Inflammatory macrophage treated with lipopolysaccharide for 4 hours (primary cell): Measurements from ENCODE around the gene TCEAL8.
"Not testable (repeated sequence)": the region's sequence is repeated elsewhere in the genome, so short reads cannot be mapped to it uniquely, and the experiment has no call there.

Experiments used
- DNase-seq: peaks from one replicate; pipeline ENCODE4 v3.0.0-alpha.2; 2020

Gene TCEAL8, protein sequence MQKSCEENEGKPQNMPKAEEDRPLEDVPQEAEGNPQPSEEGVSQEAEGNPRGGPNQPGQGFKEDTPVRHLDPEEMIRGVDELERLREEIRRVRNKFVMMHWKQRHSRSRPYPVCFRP

DNA sequence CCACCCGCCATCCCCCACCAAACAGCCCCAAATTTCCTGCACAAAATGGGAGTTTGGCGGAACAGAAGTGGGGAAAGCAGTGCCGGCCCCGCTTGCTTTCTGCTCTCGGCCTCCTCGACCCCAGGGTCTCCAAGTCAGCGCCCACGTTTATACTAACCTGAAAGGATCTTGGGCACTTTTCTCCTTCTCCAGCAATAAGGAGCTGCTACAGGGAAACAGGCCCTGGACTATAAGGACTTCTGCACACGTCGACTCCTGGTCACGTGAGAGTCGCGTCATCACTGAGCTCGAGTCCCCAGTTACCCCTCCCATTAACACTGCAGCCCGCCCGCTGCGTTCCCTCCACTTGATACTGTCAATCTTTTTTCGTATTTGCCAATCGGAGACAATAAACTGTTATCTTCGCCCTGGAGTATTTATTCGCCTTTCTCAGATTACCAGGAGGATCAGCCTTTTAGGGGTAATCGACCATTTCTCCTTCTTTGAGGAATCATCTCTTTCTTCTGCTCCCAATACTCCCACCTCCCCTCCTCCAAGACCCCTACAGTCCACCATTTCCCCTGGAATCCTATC lies at the start of gene TCEAL8:
TSS of gene TCEAL8 (minus strand) at position 235 of the 573 bp plus-strand sequence. CDS start 1,176 bp downstream, outside the sequence.
- peak; percentile 76 for DNase-seq

DNA sequence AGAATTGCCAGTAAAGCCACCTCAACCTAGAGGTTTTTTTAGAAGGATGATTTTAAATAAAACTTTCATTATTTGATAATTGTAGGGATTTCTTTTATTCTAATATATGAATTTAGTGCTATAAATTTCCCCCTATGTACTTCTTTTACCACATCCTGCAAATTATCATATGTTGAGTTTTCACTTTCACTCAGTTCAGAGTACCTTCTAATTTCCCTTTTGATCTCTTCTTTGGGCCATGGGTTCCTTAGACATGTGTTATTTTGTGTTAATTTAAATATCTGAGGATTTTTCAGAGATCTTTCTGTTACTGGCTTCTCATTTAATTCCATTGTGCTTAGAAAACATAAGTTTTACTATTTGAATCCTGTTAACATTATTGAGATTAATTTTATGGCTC lies 49.8 kb upstream of the TCEAL8 start:
- no peak for DNase-seq

DNA sequence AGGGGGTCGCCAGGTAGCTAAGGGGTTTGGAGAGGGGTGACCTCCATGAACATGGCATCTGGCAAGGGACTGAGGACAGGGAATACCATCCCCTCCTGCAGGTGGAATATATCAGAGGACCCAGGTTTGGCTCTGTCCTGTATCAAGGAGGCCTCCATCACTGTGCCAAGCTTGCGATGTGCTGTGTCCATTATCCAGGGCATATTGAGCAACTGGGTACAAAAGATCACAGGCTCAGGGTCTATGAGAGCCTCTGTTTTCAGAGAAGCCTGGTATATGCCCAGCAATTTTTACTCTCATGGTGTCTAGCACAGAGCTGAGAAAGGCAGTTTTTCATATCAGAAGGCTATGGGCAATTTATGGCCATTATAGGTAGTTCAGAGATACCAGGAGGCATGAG lies 38.2 kb upstream of the TCEAL8 start:
- no peak for DNase-seq

DNA sequence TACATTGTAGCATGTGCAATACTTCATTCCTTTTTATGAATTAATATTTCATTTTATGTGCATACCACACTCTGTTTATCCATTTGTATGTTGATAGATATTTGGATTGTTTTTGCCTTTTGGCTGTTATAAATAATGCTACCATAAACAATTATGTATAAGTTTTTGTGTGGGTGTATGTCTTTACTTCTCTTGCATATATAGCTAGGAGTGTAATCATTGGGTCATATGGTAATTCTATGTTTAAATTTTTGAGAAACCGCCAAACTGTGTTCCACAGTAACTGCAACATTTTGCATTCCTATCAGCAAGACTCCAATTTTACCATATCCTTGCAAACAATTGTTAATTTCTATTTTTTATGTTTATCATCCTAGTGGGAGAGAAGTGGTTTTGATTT lies 24.7 kb upstream of the TCEAL8 start:
- DNase-seq: no peak

DNA sequence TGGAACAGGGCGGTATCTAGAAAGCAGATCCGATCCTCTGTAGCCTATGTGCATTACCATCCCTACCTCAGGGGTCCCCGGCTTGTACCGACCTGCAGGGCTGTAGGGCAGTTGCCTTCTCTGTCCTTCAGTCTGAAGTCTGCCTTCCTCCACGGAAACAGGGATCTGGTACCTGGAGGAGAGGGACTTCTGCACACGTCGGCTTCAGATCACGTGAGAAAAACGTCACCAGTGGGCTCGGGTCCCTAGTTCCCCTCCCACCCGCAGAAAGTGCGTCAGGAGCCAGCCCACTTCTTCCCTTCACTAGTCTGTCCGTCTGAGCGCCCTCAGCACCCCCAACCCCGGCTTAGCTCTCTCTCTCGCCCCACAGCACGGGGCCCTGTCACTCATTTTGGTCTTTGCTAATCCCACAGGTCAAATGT lies 21.6 kb upstream of the TCEAL8 start, which contains the start of gene TCEAL5:
TSS of gene TCEAL5 (minus strand) at position 170 of the 422 bp plus-strand sequence. CDS start 2,187 bp downstream, outside the sequence.
- no peak for DNase-seq

DNA sequence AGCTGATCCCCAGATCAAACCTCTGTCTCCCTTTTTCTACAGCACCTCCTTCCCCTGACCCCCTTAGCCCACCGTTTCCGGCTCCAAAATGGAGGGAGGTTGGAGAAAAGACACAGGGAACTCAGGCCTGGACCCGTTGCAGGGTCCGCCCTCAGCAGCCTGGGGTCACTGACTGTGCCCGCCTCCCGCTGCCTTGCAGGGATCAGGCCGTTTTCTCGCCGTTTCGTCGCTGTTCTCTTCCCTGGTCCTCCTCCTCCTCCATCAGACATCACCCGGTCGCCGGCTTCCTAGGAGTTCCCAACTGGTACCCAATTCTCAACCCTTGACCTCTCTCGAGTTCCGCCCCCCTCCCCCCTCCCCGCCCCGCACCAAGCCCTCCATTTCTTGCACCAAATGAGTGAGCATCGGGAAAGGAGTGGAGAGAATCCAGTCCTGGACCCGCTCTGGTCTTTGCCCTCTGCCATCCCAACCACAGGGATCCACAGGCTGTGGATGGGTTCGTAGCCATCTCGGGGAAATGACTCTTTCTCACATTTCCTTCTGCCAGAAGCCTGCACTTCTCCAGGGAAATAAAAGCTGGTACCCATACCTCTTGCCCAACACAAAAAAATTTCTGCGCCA lies 21.1 kb upstream of the TCEAL8 start:
- no peak for DNase-seq

DNA sequence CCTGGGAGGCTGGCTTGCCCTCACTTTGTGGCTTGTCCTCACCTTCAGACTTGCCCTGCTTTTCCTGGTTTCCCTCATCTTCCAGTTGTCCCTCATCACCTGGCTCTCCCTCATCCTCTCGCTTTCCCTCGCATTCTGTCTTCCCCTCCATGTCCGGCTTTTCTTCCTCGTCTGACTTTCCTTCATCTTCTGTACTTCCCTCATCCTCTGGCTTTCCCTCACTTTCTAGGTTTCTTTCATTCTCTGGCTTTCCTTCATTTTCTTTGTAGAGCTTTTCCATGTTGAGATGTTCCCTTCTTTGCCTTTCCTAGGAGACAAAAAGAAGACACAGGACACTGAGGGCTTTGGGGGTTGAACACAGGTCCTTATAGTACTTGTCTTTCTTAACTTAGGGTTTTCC lies 19.3 kb upstream of the TCEAL8 start:
- DNase-seq: no peak

DNA sequence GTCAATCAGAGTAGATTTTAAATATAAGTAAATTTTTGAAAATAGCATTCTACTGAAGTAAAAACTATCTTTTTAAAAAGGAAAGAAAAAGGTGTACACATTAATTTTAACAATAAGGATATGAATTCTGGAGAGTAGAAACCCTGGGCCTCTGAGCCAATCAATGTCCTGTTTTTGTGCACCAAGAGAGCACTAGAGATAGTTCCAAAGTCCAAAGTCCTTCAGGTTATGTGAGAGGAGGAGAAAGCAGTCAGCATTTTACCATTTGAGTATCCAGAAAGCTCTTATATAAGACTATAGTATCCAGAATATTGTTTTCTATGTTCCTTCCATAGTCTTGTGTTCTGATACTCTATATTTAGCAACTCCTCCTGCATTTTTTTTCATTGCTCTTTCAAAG lies 3.3 kb upstream of the TCEAL8 start:
- DNase-seq: no peak

DNA sequence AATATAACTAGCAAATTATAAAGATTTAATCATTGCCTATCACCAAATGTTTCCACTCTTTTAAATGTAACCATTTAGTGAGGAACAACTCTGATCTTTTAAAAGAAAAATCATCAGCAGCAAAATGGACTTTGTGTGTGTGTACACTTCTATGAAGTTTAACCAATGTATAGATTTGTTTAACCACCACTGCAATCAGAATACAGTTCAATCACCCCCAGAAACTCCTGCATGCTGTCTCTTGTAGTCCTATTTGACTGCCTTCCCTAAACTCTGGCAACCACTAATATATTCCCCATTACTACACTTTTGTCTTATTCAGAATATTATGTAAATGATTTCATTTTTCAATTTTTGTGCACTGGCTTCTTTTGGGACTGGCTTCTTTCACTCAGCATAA lies 1.7 kb upstream of the TCEAL8 start:
- DNase-seq: no peak

DNA sequence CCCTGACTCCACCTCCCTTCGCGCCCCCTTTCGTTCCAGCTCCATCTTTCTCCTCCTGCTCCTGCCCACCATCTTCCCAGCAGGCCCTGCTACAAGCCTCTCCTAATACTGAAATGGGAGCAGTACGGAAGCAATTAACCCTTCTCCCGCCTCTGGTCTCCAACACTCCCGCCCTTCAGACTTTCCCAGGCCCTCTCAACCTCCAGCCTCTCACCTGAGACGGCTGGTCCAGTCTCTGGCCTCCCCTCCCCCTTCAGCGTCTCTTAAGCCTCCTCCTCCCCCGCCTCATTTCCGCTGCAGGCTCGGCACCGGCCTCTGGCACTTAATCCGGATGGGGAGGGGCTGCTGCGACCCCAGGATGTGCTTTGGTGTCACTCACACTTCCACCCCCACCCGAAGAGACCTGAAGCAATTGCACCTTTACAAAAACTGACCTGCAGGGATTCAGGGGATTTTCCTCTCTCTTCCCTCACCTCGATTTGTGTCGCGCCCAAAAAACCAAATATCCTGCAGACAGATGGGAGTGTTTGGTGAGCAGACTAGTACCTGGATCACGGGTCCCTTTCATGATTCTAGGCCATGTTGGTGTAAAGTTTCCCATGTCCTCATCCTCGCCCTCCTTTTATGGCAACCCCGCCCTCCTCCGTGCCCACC lies 657 bp downstream of the TCEAL8 start:
- DNase-seq: peak; percentile 7

DNA sequence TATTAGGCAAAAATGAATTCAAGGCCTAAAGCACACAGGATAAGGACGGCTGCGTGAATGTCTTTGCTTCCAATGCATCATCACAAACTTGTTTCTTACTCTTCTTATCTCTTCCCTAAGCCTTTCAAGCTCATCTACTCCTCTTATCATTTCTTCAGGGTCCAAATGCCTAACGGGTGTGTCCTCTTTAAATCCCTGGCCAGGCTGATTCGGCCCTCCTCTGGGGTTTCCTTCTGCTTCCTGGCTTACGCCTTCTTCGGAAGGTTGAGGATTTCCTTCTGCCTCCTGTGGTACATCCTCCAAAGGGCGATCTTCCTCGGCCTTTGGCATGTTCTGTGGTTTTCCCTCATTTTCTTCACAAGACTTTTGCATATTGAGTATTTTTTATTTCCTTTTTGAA lies 1.3 kb downstream of the TCEAL8 start:
- peak; percentile 8 for DNase-seq

DNA sequence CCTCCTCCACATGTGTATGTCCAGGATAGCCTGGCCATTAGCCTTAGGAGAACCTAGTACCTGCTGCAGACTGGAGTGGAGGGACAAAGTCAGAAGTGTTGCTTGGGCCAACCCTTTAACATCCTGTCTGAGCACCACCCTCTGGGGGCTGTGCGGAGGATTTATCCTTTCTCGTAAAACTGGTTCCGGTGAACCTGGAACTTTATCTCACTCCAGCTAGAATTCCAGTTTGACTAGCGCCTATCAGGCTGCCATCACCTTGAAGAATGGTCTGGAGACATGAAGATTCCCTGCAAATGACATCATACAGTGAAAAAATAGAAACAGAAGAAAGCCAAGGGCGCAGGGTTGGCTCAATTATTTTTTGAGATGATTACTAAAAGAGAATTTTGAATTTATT lies 4.0 kb downstream of the TCEAL8 start:
- no peak for DNase-seq

DNA sequence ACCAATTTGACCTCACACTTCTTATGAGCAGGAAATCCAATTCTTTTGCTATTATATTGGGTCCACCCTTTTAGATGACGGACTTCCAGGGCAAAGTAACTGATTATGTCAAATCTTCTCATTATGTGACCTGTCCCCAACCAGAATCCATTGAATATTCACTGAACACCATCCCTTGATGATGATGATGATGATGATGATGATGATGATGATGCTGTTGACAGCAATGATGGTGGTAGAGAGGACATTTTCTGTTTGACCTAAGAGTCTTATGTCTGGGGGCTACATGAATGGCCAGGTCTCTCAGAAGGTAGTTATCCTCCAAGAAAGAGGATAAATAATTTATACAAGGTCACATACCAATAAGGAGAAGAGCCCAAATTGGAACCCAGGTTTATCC lies 5.2 kb downstream of the TCEAL8 start:
- DNase-seq: no peak

DNA sequence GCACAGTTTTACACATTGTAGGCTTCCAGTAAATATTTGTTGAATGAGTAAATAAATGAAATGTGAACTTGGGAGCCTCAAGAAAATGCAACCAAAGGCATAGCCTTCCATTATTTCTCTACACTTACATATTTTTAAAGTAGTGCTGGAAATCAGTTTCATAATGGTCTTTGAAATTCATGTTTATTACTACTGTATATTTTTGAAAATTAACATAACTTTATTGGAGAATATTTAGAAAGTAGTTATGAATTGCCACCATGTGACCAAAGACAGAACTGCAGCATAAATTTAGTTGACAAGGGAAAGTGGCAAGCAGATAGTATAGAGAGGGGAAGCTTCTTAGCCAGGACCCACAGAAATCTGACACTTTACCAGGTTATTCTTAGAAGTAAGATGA lies 6.4 kb downstream of the TCEAL8 start:
- peak; percentile 32 for DNase-seq

DNA sequence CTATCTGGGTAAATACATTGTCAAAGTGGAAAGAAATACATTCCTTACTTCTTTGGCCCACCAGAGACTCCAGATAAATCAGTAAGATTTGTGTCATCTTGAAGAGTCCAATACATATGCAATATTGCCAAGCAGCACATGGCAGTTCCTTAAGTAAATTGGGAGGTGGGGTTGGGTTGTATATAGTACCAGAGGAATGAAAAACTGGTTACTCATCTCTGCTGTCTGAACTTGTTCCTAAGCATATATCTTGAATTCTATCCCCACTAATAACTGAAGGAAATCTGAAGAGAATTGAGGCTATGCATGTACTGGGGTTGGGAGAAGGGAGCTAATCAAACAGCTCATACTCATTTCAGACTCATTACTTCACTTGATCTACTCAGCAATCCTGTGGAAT lies 14.8 kb downstream of the TCEAL8 start:
- no peak for DNase-seq

DNA sequence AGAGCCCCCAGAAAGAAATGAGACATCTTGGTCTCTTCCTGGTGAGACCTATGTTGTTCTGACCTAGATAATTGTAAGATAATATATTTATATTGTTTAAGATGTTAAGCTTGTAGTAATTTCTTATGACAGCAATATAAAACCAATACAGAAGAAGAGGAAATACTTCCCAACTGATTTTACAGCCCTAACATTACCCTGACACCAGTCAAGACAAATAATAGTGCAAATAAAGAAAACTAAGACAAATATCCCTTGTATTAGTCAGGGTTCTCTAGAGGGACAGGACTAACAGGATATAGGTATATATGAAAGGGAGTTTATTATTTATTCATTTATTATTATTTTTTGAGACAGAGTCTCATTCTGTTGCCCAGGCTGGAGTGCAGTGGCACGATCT lies 18.7 kb downstream of the TCEAL8 start:
- DNase-seq: no peak

DNA sequence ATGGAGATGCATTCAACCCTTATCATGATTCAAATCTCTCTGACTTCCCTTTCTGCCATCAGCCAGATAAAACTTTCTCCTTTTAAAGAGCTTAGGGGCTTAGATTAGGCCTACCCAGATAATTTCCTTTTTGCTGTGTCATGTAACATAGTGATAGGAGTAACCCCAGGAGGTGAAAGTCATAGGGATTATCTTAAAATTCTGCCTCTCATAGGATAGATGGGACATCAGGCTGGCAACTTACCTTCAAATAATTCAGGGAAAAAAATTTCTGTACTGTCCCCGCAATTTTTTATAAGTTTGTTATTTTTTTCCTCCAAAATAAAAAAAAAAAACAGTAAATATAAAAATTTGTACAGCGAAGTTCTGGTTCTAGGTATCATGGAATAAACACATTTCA lies 19.3 kb downstream of the TCEAL8 start:
- not testable (repeated sequence) for DNase-seq

DNA sequence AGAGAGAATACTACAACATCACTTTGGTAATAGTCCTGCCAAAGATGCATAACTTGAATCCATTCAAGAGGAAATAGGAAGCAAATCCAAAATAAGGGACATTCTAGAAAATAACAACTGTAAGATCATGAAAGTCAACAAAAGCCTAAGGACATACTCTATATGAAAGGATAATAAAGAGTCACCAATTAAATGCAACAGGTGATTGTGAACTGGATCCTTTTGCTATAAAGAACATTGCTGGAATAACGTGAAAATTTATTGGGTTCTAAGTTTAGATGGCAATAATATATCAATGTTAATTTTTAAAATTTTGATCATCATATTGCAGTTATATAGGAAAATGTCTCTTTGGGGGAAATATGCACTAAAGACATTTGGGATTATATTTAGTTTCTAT lies 20.1 kb downstream of the TCEAL8 start:
- DNase-seq: no peak

DNA sequence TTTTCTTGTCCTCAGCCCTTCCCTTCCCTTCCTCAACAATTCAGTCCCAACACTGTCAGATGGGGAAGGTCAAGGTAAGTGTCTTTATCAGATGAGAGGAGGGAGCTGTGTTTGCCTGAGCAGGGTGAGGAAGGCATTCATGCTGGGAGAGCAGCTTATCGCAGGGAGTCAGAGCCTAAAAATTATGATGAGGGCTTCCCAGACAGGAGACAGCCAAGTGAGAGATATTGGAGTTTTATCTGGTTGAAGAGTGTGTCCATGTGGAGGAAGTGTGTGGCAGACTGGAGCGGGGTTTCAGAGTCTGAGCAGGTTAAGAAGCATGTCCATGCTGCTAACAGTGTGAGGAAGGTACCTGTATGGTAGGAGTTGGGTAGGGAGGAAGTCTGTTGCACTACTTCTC lies 21.7 kb downstream of the TCEAL8 start:
- no peak for DNase-seq

DNA sequence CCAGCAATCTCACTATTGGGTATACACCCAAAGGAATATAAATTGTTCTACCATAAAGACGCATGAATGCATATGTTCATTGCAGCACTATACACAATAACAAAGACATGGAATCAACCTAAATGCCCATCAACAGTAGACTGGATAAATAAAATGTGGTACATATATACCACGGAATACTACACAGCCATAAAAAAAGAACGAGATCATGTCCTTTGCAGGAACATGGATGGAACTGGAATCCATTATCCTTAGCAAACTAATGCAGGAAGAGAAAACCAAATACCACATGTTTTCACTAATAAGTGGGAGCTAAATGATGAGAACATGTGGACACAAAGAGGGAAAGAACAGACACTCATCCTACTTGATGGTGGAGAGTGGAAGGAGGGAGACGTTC lies 29.0 kb downstream of the TCEAL8 start:
- DNase-seq: not testable (repeated sequence)

DNA sequence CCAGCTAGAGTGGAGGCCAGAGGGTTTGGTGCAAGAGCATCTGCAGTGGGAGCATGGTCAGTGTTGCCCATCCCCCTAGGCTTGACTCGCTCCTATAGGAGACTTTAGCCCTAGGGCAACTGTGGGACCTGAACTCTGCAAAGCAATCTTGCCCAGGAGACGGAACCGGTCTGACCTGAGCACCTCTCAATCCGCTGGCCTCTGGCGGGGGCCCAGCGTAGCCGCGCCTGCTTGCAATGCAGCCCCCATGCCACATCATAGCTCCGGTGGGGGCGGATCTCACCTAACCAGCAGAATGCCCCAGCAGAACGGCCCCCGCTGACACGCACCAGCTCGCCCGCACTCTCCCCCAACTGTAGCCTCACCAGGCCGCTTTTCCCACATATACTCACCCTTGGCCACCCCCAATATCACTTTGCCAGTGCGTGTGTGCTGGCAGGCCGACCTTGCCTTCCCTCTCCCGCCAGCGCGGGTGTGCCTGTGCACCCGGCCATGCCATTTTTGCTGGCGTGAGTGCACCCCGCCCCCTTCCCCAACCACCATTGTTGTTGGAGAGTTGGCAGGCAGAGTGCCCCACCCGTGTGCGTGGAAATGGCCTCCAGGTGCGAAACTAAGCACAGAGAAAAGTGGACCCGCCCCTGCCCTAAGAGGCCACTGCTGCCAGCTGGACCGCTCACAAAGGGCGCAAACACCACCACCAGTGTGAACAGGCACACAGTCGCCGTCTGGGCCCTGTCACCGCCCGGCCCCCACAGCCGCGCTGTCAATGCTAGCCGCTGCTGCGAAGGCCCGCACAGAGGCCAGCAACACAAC lies 34.2 kb downstream of the TCEAL8 start:
- no peak for DNase-seq

DNA sequence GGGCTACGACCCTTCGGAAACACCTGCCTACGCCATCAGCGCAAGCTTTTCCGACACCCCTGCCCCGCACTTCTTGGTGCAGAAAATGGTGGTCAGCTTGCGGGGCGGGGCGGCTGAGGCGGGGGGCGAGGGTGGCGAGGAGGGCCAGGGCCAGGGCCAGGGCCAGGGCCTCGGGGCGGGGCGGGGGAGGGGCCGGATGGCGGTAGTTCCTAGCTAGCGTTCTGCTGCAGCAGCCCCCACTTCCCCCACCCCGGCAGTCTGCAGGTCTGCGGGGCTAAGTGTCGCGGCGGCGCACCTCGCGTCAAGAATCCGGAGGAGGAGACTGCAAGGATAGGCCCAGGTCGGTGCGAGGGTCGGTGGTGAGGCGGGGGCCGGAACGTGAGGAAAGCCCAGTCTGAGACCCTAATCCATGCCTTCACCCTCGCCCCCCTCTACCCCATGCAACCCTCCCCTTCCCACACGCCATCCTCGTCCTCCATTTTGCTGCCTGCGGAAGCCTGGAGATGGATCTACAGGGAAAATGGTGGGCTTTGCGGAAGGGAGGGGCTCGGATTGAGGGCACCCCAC lies 39.4 kb downstream of the TCEAL8 start:
- DNase-seq: no peak

DNA sequence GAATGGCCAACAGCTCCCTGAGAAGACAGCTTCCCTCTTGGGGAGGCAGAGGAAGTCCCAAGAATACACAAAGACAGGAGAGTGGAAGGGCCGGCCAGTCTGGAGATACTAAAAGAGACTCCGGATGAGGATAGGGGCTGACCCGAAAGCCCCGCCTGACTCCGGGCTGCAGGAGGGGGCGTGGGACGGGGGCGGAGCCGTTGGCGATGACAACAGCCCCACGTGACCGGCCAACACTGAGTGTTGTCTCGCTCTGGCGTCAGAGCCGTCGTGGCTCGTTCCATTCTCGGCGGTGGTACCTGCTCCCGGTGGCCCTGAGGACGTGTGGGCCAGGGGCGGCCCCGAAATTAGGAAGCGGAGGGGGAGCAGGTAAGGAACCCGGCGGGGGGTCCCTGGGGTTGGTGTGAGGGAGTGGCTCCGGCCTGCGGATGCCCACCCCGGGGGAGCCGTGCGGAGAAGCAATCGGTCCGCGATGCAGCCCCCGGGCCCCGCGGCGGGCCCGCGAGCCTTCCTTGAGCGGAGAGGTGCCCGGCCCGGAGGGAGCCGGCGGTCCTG lies 40.0 kb downstream of the TCEAL8 start, which contains the start of gene BEX4:
TSS of gene BEX4 (plus strand) at position 239 of the 555 bp plus-strand sequence. CDS start 1,046 bp downstream, outside the sequence.
- peak; percentile 77 for DNase-seq
